ENCODE measurements around the gene USP40. TPM values are rescaled to one million over a fixed set of nuclear protein-coding genes. Genes with fewer than 3 reads are reported as not detected.

Gene USP40
- total RNA-seq, 2 experiments from 2014 or later, result 0.51 to 1.7 TPM

DNA sequence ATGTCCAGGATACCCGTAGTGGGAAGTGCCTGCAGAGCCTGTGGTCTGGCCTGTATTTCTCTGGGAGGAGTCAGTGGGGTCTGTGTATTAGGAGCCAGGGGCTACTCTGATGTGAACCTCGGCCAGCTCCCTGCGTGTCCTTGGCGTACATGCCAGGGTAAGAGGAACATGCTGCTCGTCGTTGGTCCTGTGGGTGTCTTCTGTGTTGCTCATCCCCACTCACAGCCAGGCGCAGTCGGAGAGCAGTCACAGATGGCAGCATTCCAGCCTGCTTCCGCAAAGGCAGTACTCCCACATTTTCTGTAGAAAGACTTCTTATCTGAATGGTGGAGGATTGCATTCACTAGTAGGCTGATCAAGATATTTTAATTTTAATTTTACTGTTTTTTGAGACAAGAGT, 127.4 kb downstream of the USP40 start:
- Histone ChIP-seq H3K9me2 (ENCODE audit: insufficient read depth, low read length) (no peaks in the 10 kb centered on the region), H4K20me1 (ENCODE audit: insufficient read depth, low read length) (no peaks in the 10 kb centered on the region), H3K4me3 (ENCODE audit: low read depth, low read length, poor library complexity, severe bottlenecking) (no peak overlapping the region), H3K36me3 (ENCODE audit: insufficient read depth, low read length) (peaks cover 73% of the 10 kb centered on the region), H3K4me1 (ENCODE audit: insufficient read depth, low read length, poor library complexity, severe bottlenecking) (no peaks in the 10 kb centered on the region), H3K9me3 (ENCODE audit: low read length) (no peaks in the 10 kb centered on the region), H3K4me2 (ENCODE audit: low read length) (no peak overlapping the region), H2AFZ (ENCODE audit: low read length) (no peak overlapping the region), H3K27ac (ENCODE audit: low read depth, low read length, poor library complexity, severe bottlenecking) (no peak overlapping the region), H3K79me2 (ENCODE audit: insufficient read depth, low read depth, low read length) (no peaks in the 10 kb centered on the region)
- intact Hi-C loops (cut with micrococcal nuclease; ENCODE audit: unreplicated experiment), result no loop called here
- CTCF ChIA-PET (ENCODE audit: unreplicated experiment), result no interaction called here
- no TSS peak for BruUV-seq (replicated peaks)
- POLR2A ChIA-PET, result interaction anchor here (1.6 kb wide), 1 partner anchor 17 kb away, joined by 5 read pairs; no protein-coding TSS in a partner anchor
- DNase-seq (ENCODE audit: low spot score), result no peak
- TF ChIP-seq, protein P1, sequence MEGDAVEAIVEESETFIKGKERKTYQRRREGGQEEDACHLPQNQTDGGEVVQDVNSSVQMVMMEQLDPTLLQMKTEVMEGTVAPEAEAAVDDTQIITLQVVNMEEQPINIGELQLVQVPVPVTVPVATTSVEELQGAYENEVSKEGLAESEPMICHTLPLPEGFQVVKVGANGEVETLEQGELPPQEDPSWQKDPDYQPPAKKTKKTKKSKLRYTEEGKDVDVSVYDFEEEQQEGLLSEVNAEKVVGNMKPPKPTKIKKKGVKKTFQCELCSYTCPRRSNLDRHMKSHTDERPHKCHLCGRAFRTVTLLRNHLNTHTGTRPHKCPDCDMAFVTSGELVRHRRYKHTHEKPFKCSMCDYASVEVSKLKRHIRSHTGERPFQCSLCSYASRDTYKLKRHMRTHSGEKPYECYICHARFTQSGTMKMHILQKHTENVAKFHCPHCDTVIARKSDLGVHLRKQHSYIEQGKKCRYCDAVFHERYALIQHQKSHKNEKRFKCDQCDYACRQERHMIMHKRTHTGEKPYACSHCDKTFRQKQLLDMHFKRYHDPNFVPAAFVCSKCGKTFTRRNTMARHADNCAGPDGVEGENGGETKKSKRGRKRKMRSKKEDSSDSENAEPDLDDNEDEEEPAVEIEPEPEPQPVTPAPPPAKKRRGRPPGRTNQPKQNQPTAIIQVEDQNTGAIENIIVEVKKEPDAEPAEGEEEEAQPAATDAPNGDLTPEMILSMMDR (conservative IDR thresholded peaks at IDR 0.05; ENCODE audit: low read length), result no peak
- TF ChIP-seq EZH2phosphoT487 (IDR thresholded peaks at IDR 0.05; ENCODE audit: borderline replicate concordance, low read depth, low read length), result no peak

DNA sequence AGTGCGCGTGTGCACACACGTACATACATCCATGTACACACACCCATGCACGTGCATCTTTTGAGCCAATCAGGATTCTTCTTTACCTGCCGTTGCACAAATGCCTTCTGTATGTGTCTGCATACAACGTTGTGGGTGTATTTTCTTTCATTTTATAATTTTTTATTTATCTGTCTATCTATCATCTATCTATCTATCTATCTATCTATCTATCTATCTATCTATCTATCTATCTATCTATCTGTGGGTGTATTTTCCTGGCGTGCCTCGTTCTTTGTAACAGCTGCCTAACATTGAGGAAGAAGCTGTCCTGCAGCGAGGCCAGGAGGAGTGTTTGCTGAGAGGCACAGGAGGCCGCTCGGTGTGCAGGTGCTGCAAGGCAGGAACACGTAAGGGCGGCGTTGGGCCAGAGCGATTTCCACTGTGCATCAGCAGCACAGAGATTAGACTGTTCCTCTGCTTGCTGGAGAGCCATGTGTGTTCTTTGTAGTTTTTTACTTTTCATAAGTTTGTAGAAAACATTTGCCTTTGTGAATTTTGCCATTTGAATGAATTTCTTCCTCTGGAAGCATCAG, 127.9 kb downstream of the USP40 start:
- BruUV-seq (replicated peaks), result no TSS peak
- Histone ChIP-seq H2AFZ (ENCODE audit: low read length) (no peak overlapping the region), H3K9me2 (ENCODE audit: insufficient read depth, low read length) (no peaks in the 10 kb centered on the region), H3K9me3 (ENCODE audit: low read length) (no peaks in the 10 kb centered on the region), H3K4me1 (ENCODE audit: insufficient read depth, low read length, poor library complexity, severe bottlenecking) (no peaks in the 10 kb centered on the region), H3K4me2 (ENCODE audit: low read length) (no peak overlapping the region), H3K36me3 (ENCODE audit: insufficient read depth, low read length) (peaks cover 72% of the 10 kb centered on the region), H4K20me1 (ENCODE audit: insufficient read depth, low read length) (no peaks in the 10 kb centered on the region), H3K27ac (ENCODE audit: low read depth, low read length, poor library complexity, severe bottlenecking) (no peak overlapping the region), H3K79me2 (ENCODE audit: insufficient read depth, low read depth, low read length) (no peaks in the 10 kb centered on the region), H3K4me3 (ENCODE audit: low read depth, low read length, poor library complexity, severe bottlenecking) (no peak overlapping the region)
- ChIA-PET POLR2A (interaction anchor here (0.6 to 1.6 kb wide), 5 partner anchors 16 to 195 kb away, joined by 3 to 5 read pairs (median 3); no protein-coding TSS in a partner anchor), CTCF (ENCODE audit: unreplicated experiment) (no interaction called here)
- TF ChIP-seq EZH2phosphoT487 (IDR thresholded peaks at IDR 0.05; ENCODE audit: borderline replicate concordance, low read depth, low read length), result no peak
- TF ChIP-seq, protein P1 (conservative IDR thresholded peaks at IDR 0.05; ENCODE audit: low read length), result no peak
- DNase-seq (ENCODE audit: low spot score), result no peak
- intact Hi-C loops (cut with micrococcal nuclease; ENCODE audit: unreplicated experiment), result no loop called here

DNA sequence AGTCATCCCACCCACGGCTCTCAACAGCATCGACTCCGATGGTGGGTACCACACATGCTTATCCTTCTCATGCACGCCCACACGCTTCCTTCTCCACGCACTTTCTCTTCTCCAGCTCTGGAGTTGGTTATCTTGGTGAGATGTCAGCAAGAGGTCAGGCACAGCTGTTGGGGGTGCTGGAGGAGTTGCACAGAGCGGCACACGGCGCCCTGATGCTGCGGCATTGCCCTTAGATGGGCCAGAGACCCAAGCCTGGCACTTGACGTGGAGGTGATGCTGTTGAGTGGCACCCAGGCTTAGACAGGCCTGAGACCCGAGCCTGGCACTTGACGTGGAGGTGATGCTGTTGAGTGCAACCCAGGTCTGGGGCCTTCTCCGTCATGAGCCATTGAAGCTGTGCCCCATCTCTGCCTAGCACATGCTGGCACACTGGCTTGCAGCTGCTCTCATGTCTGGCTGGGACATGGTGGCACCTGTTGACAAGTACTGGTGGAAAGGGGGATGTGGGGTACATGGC, 129.1 kb downstream of the USP40 start:
- Histone ChIP-seq H3K4me3 (ENCODE audit: low read depth, low read length, poor library complexity, severe bottlenecking) (no peak overlapping the region), H3K27ac (ENCODE audit: low read depth, low read length, poor library complexity, severe bottlenecking) (no peak overlapping the region), H4K20me1 (ENCODE audit: insufficient read depth, low read length) (no peaks in the 10 kb centered on the region), H3K4me2 (ENCODE audit: low read length) (no peak overlapping the region), H3K36me3 (ENCODE audit: insufficient read depth, low read length) (peaks cover 71% of the 10 kb centered on the region), H2AFZ (ENCODE audit: low read length) (no peak overlapping the region), H3K79me2 (ENCODE audit: insufficient read depth, low read depth, low read length) (no peaks in the 10 kb centered on the region), H3K9me2 (ENCODE audit: insufficient read depth, low read length) (no peaks in the 10 kb centered on the region), H3K9me3 (ENCODE audit: low read length) (no peaks in the 10 kb centered on the region), H3K4me1 (ENCODE audit: insufficient read depth, low read length, poor library complexity, severe bottlenecking) (no peaks in the 10 kb centered on the region)
- POLR2A ChIA-PET, result interaction anchor here (0.7 kb wide), 3 partner anchors 15 to 50 kb away, joined by 3 read pairs; no protein-coding TSS in a partner anchor
- DNase-seq (ENCODE audit: low spot score), result no peak
- intact Hi-C loops (cut with micrococcal nuclease; ENCODE audit: unreplicated experiment), result no loop called here
- no TSS peak for BruUV-seq (replicated peaks)
- CTCF ChIA-PET (ENCODE audit: unreplicated experiment), result interaction anchor here (0.5 to 0.6 kb wide), 3 partner anchors 44 to 62 kb away, joined by 3 read pairs; no protein-coding TSS in a partner anchor
- TF ChIP-seq EZH2phosphoT487 (IDR thresholded peaks at IDR 0.05; ENCODE audit: borderline replicate concordance, low read depth, low read length), result no peak
- TF ChIP-seq, protein P1 (conservative IDR thresholded peaks at IDR 0.05; ENCODE audit: low read length), result no peak
